Measurements from ENCODE around the gene RSPH9. TPM values are rescaled to one million over a fixed set of nuclear protein-coding genes. Genes with fewer than 3 reads are reported as not detected.

The RSPH9 gene
- total and polyA plus RNA-seq, 11 donors = 0.09 to 0.50 (median 0.16) TPM; not detected in 3

DNA sequence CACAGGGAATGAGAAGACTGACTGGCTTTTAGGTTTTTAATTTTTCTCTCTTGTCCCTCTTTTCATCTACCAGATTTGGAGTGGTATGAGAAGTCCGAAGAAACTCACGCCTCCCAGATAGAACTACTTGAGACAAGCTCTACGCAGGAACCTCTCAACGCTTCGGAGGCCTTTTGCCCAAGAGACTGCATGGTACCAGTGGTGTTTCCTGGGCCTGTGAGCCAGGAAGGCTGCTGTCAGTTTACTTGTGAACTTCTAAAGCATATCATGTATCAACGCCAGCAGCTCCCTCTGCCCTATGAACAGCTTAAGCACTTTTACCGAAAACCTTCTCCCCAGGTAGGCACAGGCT is 8.6 kb upstream of the RSPH9 start:
- TF ChIP-seq, protein P1, sequence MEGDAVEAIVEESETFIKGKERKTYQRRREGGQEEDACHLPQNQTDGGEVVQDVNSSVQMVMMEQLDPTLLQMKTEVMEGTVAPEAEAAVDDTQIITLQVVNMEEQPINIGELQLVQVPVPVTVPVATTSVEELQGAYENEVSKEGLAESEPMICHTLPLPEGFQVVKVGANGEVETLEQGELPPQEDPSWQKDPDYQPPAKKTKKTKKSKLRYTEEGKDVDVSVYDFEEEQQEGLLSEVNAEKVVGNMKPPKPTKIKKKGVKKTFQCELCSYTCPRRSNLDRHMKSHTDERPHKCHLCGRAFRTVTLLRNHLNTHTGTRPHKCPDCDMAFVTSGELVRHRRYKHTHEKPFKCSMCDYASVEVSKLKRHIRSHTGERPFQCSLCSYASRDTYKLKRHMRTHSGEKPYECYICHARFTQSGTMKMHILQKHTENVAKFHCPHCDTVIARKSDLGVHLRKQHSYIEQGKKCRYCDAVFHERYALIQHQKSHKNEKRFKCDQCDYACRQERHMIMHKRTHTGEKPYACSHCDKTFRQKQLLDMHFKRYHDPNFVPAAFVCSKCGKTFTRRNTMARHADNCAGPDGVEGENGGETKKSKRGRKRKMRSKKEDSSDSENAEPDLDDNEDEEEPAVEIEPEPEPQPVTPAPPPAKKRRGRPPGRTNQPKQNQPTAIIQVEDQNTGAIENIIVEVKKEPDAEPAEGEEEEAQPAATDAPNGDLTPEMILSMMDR (IDR thresholded peaks at IDR 0.05) = no peak
- no peak for TF ChIP-seq POLR2A (IDR thresholded peaks at IDR 0.05)
- WGBS, 4 donors = 13 to 17% (median 16%) methylated on average over 7 of the region's 7 CpGs
- no peaks in the 10 kb centered on the region for H3K27me3 ChIP-seq
- H3K4me1 ChIP-seq = peaks cover 8 to 50% (median 38%) of the 10 kb centered on the region in 12 donors
- DNase-seq (no peak), ATAC-seq (peak in 2 of 4 donors; percentile 6 to 40)
- intact Hi-C loops (cut with DNase I) = loop anchor here in 2 of 10 donors (1.0 to 10.0 kb wide), 2 partner anchors 9 to 609 kb away; partner anchors contain the start of genes HSP90AB1 (in 1 of the 2) and RSPH9 (in 1 of the 2)
- H3K4me3 ChIP-seq = peak overlapping the region; percentile 25 to 91 (median 70)
- H3K27ac ChIP-seq = peak overlapping the region in 11 of 12 donors; percentile 66 to 93 (median 91)
- peaks cover 0 to 46% (median 42%) of the 10 kb centered on the region in 9 donors for H3K36me3 ChIP-seq
- H3K9me3 ChIP-seq = no peaks in the 10 kb centered on the region

DNA sequence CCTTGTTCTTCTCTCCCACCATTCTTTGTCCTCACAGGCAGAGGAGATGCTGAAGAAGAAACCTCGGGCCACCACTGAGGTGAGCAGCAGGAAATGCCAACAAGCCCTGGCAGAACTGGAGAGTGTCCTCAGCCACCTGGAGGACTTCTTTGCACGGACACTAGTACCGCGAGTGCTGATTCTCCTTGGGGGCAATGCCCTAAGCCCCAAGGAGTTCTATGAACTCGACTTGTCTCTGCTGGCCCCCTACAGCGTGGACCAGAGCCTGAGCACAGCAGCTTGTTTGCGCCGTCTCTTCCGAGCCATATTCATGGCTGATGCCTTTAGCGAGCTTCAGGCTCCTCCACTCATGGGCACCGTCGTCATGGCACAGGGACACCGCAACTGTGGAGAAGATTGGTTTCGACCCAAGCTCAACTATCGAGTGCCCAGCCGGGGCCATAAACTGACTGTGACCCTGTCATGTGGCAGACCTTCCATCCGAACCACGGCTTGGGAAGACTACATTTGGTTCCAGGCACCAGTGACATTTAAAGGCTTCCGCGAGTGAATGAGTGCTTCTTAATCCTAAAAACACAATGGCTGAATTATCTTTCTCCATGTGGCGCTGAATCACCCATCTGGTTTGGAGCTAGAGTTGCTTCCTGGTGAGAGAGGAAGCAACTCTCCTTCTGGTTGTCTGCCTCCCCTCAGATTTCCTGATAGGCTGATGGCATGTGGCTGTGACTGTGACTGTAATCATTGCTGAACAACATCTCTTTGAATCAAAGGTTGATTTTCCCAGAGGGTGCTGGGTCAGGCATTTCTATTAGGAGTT is 4.6 kb upstream of the RSPH9 start:
- H3K27me3 ChIP-seq = no peaks in the 10 kb centered on the region
- no peak for TF ChIP-seq POLR2A (IDR thresholded peaks at IDR 0.05)
- TF ChIP-seq, protein P1 (IDR thresholded peaks at IDR 0.05) = no peak
- peaks cover 8 to 52% (median 41%) of the 10 kb centered on the region in 12 donors for H3K4me1 ChIP-seq
- peaks cover 0 to 63% (median 57%) of the 10 kb centered on the region in 9 donors for H3K36me3 ChIP-seq
- H3K9me3 ChIP-seq = no peaks in the 10 kb centered on the region
- WGBS, 4 donors = 87 to 90% (median 89%) methylated on average over 21 of the region's 21 CpGs
- intact Hi-C loops (cut with DNase I) = loop anchor here in 1 of 10 donors (10.0 kb wide), 1 partner anchor 605 kb away; the partner anchor contains the start of gene HSP90AB1
- no peak for ATAC-seq
- no peak overlapping the region for H3K4me3 ChIP-seq
- no peak for DNase-seq
- H3K27ac ChIP-seq = no peak overlapping the region

DNA sequence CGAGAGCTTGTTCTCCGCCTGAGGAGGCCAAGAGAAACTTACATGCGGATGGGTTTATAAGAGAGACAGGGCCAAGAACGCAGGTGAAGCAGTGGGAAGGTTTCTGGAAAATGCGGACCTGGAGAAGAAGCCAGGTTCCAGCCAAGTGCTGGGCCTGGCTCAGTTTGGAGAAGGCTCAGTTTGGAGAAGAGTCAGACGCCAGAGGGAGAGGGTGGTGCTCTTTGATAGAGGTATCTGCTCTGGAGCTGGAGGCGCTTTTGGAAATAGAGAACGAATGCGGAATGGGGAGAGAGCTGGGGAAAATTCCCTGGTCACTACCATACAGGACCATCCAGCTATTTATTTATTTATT is 753 bp downstream of the RSPH9 start:
- ATAC-seq (peak in 1 of 4 donors; percentile 5), DNase-seq (no peak)
- Histone ChIP-seq H3K4me1 (peaks cover 0 to 15% (median 8%) of the 10 kb centered on the region in 12 donors), H3K27me3 (no peaks in the 10 kb centered on the region), H3K36me3 (peaks cover 0 to 26% (median 21%) of the 10 kb centered on the region in 9 donors), H3K4me3 (peak overlapping the region; percentile 4 to 63 (median 50)), H3K9me3 (no peaks in the 10 kb centered on the region), H3K27ac (no peak overlapping the region)
- 15 to 32% (median 25%) methylated on average over 9 of the region's 9 CpGs for WGBS, 4 donors
- intact Hi-C loops (cut with DNase I) = loop anchor here in 1 of 10 donors (1.0 kb wide), 1 partner anchor 9 kb away; no protein-coding TSS in a partner anchor
- TF ChIP-seq POLR2A (IDR thresholded peaks at IDR 0.05) = no peak
- TF ChIP-seq, protein P1 (IDR thresholded peaks at IDR 0.05) = no peak

DNA sequence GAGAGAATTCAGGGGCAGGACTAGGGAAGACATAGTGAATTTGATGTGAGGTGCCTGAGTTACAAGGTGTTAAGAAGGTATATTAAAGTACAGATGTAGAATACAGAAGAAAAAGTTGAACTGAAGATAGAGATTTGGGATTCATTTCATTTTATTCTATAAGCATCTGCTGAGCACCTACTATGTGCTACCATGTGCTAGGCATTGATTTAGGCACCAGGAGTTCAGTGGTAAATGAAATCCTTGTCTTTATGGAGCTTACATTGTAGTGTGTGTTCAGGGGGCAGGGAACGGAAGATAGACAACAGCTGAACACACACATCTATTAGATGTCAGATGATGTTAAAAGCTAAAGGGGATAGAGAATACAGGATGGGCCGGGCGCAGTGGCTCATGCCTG is 2.8 kb downstream of the RSPH9 start:
- ATAC-seq (no peak), DNase-seq (no peak)
- intact Hi-C loops (cut with DNase I) = no loop called here
- Histone ChIP-seq H3K4me3 (no peak overlapping the region), H3K27me3 (no peaks in the 10 kb centered on the region), H3K9me3 (no peaks in the 10 kb centered on the region), H3K27ac (no peak overlapping the region), H3K4me1 (peaks cover 0 to 15% (median 8%) of the 10 kb centered on the region in 12 donors), H3K36me3 (peaks cover 0 to 5% (median 2%) of the 10 kb centered on the region in 9 donors)
- 96 to 100% (median 97%) methylated on average over 3 of the region's 3 CpGs for WGBS, 4 donors
- TF ChIP-seq POLR2A (IDR thresholded peaks at IDR 0.05) = no peak
- TF ChIP-seq, protein P1 (IDR thresholded peaks at IDR 0.05) = no peak

Data from heart left ventricle (tissue), 16 donors.